Naive thymus-derived CD4-positive, alpha-beta T cell (primary cell): Measurements from ENCODE around the gene IFNA13. TPM values are rescaled to one million over a fixed set of nuclear protein-coding genes. Genes with fewer than 3 reads are reported as not detected.

ENCODE experiments used
- ATAC-seq: fragments of 150-1000 bp; cut with Tn5 transposase; 2 replicates; pipeline ENCODE4 v1.10.0; 2021; ENCODE audit warnings: mild to moderate bottlenecking, moderate library complexity
- CTCF ChIA-PET: fragments of 350-600 bp; sonication (Branson Sonifier 250); formaldehyde crosslinking; loops from one replicate; lab custom pipeline; 2021; ENCODE audit warnings: antibody characterized with exemption; lab: Charles Lee
- POLR2A ChIA-PET: fragments of 350-600 bp; sonication (Branson Sonifier 250); formaldehyde crosslinking; loops from one replicate; lab custom pipeline; 2021; ENCODE audit warnings: antibody characterized with exemption, inconsistent platforms; lab: Charles Lee
- DNase-seq, 9 donors: peaks; one replicate each; pipeline versions ENCODE4 v3.0.0 to v3.0.0-alpha.2; 2020 to 2022; ENCODE audit warnings: mixed read lengths in 1 of 9
- H3K27ac ChIP-seq: one replicate; pipeline ENCODE4 v1.7.0; 2013; ENCODE audit warnings: mild to moderate bottlenecking, low read depth, low read length, moderate library complexity
- H3K27me3 ChIP-seq, 2 donors: one replicate each; pipeline ENCODE4 v1.7.0; 2013; ENCODE audit warnings: low read length in 2 of 2, mild to moderate bottlenecking in 2 of 2, moderate library complexity in 2 of 2; ENCODE audit not compliant: control insufficient read depth in 2 of 2, insufficient read depth in 2 of 2
- H3K36me3 ChIP-seq, 3 experiments: 1 replicate in 2 of 3; 2 replicates in 1 of 3; pipeline ENCODE4 v1.7.0; 2013; ENCODE audit warnings: low read length in 3 of 3, mild to moderate bottlenecking in 3 of 3, moderate library complexity in 1 of 3; ENCODE audit not compliant: insufficient read depth in 3 of 3, control insufficient read depth in 2 of 3
- H3K4me1 ChIP-seq, 2 donors: one replicate each; pipeline ENCODE4 v1.7.0; 2013; ENCODE audit warnings: low read length in 2 of 2, mild to moderate bottlenecking in 2 of 2, moderate library complexity in 1 of 2; ENCODE audit not compliant: control insufficient read depth in 2 of 2, insufficient read depth in 2 of 2
- H3K4me3 ChIP-seq: 2 replicates; pipeline ENCODE4 v1.7.0; 2013; ENCODE audit warnings: mild to moderate bottlenecking, low read length
- H3K9me3 ChIP-seq, 3 experiments: 1 replicate in 2 of 3; 2 replicates in 1 of 3; pipeline ENCODE4 v1.7.0; 2013; ENCODE audit warnings: low read length in 3 of 3; ENCODE audit not compliant: control insufficient read depth in 2 of 3
- H3K27ac Mint-ChIP-seq, 9 donors: one replicate each; pipeline ENCODE4 v1.8.0; 2020 to 2022; ENCODE audit warnings: mixed read lengths in 9 of 9, mild to moderate bottlenecking in 8 of 9, moderate library complexity in 5 of 9, inconsistent platforms in 2 of 9
- H3K27me3 Mint-ChIP-seq, 5 donors: one replicate each; pipeline ENCODE4 v1.8.0; 2021 to 2022; ENCODE audit warnings: mixed read lengths in 5 of 5, mild to moderate bottlenecking in 1 of 5
- H3K36me3 Mint-ChIP-seq, 5 donors: one replicate each; pipeline ENCODE4 v1.8.0; 2020 to 2022; ENCODE audit warnings: mixed read lengths in 5 of 5, mild to moderate bottlenecking in 3 of 5, inconsistent platforms in 1 of 5
- H3K4me1 Mint-ChIP-seq, 7 donors: one replicate each; pipeline ENCODE4 v1.8.0; 2020 to 2022; ENCODE audit warnings: mixed read lengths in 7 of 7, mild to moderate bottlenecking in 3 of 7, inconsistent platforms in 1 of 7
- H3K4me3 Mint-ChIP-seq, 10 donors: one replicate each; pipeline ENCODE4 v1.8.0; 2020 to 2022; ENCODE audit warnings: mild to moderate bottlenecking in 10 of 10, mixed read lengths in 10 of 10, moderate library complexity in 6 of 10, inconsistent platforms in 2 of 10
- H3K9me3 Mint-ChIP-seq, 11 donors: one replicate each; pipeline ENCODE4 v1.8.0; 2020 to 2022; ENCODE audit warnings: mixed read lengths in 11 of 11, mild to moderate bottlenecking in 4 of 11, inconsistent platforms in 1 of 11, moderate library complexity in 1 of 11
- intact Hi-C, 2 donors: fragments of 100-400 bp; cut with micrococcal nuclease; formaldehyde crosslinking; loops; one replicate each; pipeline ENCODE4 v1.15.1; 2023
- polyA plus RNA-seq, 2 donors: library from polyadenylated mRNA; unstranded; fragments of 300-500 nt; fragmentation: Illumina TruSeq; gene quantifications; one replicate each; pipeline ENCODE4 v1.2.3, GENCODE V29; 2021
- total RNA-seq, 6 experiments: library from RNA in 5 of 6; stranded (reverse) in 5 of 6; gene quantifications; 1 replicate in 5 of 6; 2 replicates in 1 of 6; pipeline ENCODE4 v1.2.3 and lab custom pipeline; 2021 to 2026

Gene IFNA13
- total and polyA plus RNA-seq, 7 experiments from 2014 or later = not detected

DNA sequence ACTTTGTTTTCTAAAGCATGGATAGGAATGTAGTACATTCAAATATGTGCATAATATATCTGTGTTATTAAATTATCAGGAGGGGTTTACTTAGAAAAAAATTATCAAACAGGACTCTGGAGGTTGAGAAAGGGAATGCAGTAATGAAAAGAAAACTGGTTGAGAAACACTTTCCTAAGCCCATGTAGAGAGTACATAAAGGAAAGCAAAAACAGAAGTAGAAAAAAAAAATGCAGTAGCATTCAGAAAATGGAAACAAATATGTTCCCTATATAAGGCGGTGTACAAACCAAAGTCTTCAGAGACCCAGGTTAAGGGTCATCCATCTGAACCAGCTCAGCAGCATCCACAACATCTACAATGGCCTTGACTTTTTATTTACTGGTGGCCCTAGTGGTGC is 41.0 kb upstream of the IFNA13 start, which contains the start of gene IFNA8:
Gene IFNA8, plus strand, starts transcription at position 301 of the 400 bp plus-strand sequence. Its CDS starts 60 bp downstream, at position 361.
- H3K9me3 ChIP-seq = no peaks in the 10 kb centered on the region

GRCh38 chr9:21404146-21404545 is 36.3 kb upstream of the IFNA13 start:
- H3K27ac Mint-ChIP-seq = no peak overlapping the region
- no peak for ATAC-seq
- POLR2A ChIA-PET = no interaction called here
- peaks cover 0 to 7% (median 3%) of the 10 kb centered on the region in 7 donors for H3K4me1 Mint-ChIP-seq
- no peaks in the 10 kb centered on the region for H3K9me3 Mint-ChIP-seq
- no peak overlapping the region for H3K4me3 Mint-ChIP-seq
- intact Hi-C loops = no loop called here
- CTCF ChIA-PET = no interaction called here
- Histone ChIP-seq H3K4me1 (peaks cover 0 to 5% of the 10 kb centered on the region in 2 donors), H3K27me3 (peaks cover 4 to 11% of the 10 kb centered on the region in 2 donors), H3K36me3 (no peaks in the 10 kb centered on the region), H3K27ac (no peak overlapping the region), H3K4me3 (no peak overlapping the region), H3K9me3 (no peaks in the 10 kb centered on the region)
- H3K27me3 Mint-ChIP-seq = peaks cover 31 to 73% (median 40%) of the 10 kb centered on the region in 5 donors
- DNase-seq = no peak
- H3K36me3 Mint-ChIP-seq = no peaks in the 10 kb centered on the region

More for the DNA sequence above, 41.0 kb upstream of the IFNA13 start, which contains the start of gene IFNA8:
- H3K27ac Mint-ChIP-seq = no peak within 1 kb of the TSS
- Histone ChIP-seq H3K36me3 (no peaks in the 10 kb centered on the region), H3K4me1 (peaks cover 0 to 5% of the 10 kb centered on the region in 2 donors), H3K27ac (no peak within 1 kb of the TSS), H3K4me3 (no peak within 1 kb of the TSS), H3K27me3 (no peaks in the 10 kb centered on the region)
- peaks cover 0 to 56% (median 17%) of the 10 kb centered on the region in 5 donors for H3K27me3 Mint-ChIP-seq
- no peaks in the 10 kb centered on the region for H3K36me3 Mint-ChIP-seq
- ChIA-PET POLR2A (no interaction called here), CTCF (interaction anchor here (0.7 kb wide), 1 partner anchor 38 kb away, joined by 3 read pairs; no protein-coding TSS in a partner anchor)
- DNase-seq = no peak
- no peak for ATAC-seq
- H3K9me3 Mint-ChIP-seq = no peaks in the 10 kb centered on the region
- peaks cover 0 to 13% (median 11%) of the 10 kb centered on the region in 7 donors for H3K4me1 Mint-ChIP-seq
- no peak within 1 kb of the TSS for H3K4me3 Mint-ChIP-seq
- intact Hi-C loops = no loop called here

GRCh38 chr9:21402386-21403251 is 34.8 kb upstream of the IFNA13 start:
- Mint-ChIP-seq H3K36me3 (no peaks in the 10 kb centered on the region), H3K4me3 (peak overlapping the region; percentile 46 to 77 (median 66)), H3K4me1 (peaks cover 0 to 7% (median 3%) of the 10 kb centered on the region in 7 donors), H3K27ac (no peak overlapping the region), H3K9me3 (no peaks in the 10 kb centered on the region), H3K27me3 (peaks cover 36 to 86% (median 54%) of the 10 kb centered on the region in 5 donors)
- intact Hi-C loops = no loop called here
- Histone ChIP-seq H3K4me3 (peak overlapping the region; percentile 28), H3K27me3 (peaks cover 4 to 11% of the 10 kb centered on the region in 2 donors), H3K36me3 (no peaks in the 10 kb centered on the region), H3K27ac (no peak overlapping the region), H3K4me1 (peaks cover 0 to 5% of the 10 kb centered on the region in 2 donors), H3K9me3 (no peaks in the 10 kb centered on the region)
- ChIA-PET CTCF (interaction anchor here (0.8 to 1.0 kb wide), 2 partner anchors 11 to 23 kb away, joined by 3 read pairs; no protein-coding TSS in a partner anchor), POLR2A (no interaction called here)
- DNase-seq = peak in 3 of 9 donors; percentile 6 to 14 (median 7)
- ATAC-seq = no peak

DNA sequence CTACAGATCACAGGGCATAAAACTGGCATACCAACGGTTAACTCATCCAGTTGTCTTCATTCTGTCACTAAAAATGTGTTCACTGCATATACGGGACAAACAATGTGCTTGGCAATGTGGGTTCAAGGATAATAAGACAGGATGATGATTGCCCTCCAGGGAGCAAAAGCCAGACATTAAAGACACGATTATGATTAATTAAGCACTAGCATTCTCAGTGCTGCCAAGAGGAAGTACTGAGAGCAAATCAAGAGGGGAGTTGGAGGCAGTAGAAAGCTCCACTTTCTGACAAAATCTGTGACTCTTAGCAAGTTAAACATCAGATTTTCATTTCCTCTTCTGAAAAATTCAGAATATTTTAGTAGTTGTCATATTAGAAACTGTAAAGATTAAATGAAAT is 32.1 kb upstream of the IFNA13 start:
- ChIA-PET CTCF (no interaction called here), POLR2A (no interaction called here)
- intact Hi-C loops = no loop called here
- ATAC-seq (no peak), DNase-seq (no peak)
- H3K9me3 ChIP-seq = no peaks in the 10 kb centered on the region
- Mint-ChIP-seq H3K9me3 (no peaks in the 10 kb centered on the region), H3K4me1 (peaks cover 8 to 21% (median 10%) of the 10 kb centered on the region in 7 donors), H3K4me3 (no peak overlapping the region), H3K27ac (no peak overlapping the region), H3K27me3 (peaks cover 51 to 84% (median 77%) of the 10 kb centered on the region in 5 donors), H3K36me3 (no peaks in the 10 kb centered on the region)
- peaks cover 14 to 16% of the 10 kb centered on the region in 2 donors for H3K27me3 ChIP-seq
- peaks cover 0 to 5% of the 10 kb centered on the region in 2 donors for H3K4me1 ChIP-seq
- H3K4me3 ChIP-seq = no peak overlapping the region
- no peaks in the 10 kb centered on the region for H3K36me3 ChIP-seq
- no peak overlapping the region for H3K27ac ChIP-seq

GRCh38 chr9:21398955-21399489 is 31.2 kb upstream of the IFNA13 start:
- H3K9me3 Mint-ChIP-seq = no peaks in the 10 kb centered on the region
- no peaks in the 10 kb centered on the region for H3K36me3 Mint-ChIP-seq
- POLR2A ChIA-PET = no interaction called here
- no peak overlapping the region for H3K27ac Mint-ChIP-seq
- H3K4me3 Mint-ChIP-seq = no peak overlapping the region
- Histone ChIP-seq H3K4me1 (peaks cover 0 to 5% of the 10 kb centered on the region in 2 donors), H3K27ac (no peak overlapping the region), H3K4me3 (no peak overlapping the region), H3K9me3 (no peaks in the 10 kb centered on the region), H3K27me3 (peaks cover 14 to 16% of the 10 kb centered on the region in 2 donors), H3K36me3 (no peaks in the 10 kb centered on the region)
- DNase-seq (no peak), ATAC-seq (no peak)
- CTCF ChIA-PET = interaction anchor here (0.6 to 2.3 kb wide), 7 partner anchors 10 to 255 kb away, joined by 3 to 17 read pairs (median 5); no protein-coding TSS in a partner anchor
- H3K27me3 Mint-ChIP-seq = peaks cover 54 to 81% (median 76%) of the 10 kb centered on the region in 5 donors
- H3K4me1 Mint-ChIP-seq = peaks cover 8 to 21% (median 10%) of the 10 kb centered on the region in 7 donors
- intact Hi-C loops = no loop called here
